NCI-H446 treated with DMSO at 0.1 percent for 48 hours (cell line): ENCODE results near the gene SUN1.
A peak's percentile ranks its signal among the peaks of the same experiment; 100 is the strongest.

ENCODE experiments used
- DNase-seq: peaks from one replicate; lab custom pipeline; 2025; lab: John Stamatoyannopoulos, UW

The SUN1 gene

DNA sequence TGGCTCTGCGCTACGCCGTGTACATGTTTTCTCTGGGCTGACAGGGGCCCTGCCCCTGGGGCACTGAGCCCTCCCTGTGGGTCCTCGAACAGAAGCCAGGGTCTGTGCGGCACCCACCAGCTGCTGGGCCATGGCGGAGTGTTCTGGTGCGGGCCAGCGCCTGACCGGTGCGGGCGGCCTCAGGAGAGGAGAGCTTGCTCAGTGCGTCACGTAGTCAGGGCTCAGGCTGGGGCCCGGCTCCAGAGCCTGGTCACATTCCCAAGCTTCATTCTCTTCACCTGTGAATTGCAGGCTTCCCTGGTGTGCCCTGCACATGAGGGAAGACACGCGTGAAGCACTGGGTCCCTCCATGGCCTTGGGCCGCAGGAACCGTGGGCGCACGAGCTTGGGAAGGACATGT is 59.5 kb downstream of the SUN1 start:
- DNase-seq, result no peak

DNA sequence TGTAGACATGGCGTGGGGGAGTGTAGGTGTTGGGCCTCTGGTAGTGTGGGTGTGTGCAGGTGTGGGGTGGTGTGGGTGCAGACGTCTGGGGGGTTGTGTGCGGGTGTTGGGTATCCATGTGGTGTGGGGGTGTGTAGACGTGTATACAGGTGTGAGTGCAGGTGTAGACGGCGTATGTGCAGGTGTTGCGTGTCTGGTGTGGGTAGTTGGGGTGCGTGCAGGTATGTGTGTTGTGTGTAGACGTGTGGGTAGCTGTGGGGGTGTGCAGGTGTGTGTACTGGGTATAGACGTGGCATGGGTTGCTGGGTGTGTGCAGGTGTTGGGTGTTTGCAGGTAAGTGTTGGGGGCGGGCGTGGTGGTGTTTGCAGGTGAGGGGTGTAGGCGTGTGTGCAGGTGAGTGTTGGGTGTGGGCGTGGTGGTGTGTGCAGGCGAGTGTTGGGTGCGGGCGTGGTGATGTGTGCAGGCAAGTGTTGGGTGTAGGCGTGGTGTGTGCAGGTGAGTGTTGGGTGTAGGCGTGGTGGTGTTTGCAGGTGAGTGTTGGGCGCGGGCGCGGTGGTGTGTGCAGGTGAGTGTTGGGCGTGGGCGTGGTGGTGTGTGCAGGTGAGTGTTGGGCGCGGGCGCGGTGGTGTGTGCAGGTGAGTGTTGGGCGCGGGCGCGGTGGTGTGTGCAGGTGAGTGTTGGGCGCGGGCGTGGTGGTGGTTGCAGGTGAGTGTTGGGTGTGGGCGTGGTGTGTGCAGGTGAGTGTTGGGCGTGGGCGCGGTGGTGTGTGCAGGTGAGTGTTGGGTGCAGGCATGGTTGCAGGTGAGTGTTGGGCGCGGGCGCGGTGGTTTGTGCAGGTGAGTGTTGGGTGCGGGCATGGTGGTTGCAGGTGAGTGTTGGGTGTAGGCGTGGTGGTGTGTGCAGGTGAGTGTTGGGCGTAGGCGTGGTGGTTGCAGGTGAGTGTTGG is 60.6 kb downstream of the SUN1 start:
- DNase-seq, result no peak

DNA sequence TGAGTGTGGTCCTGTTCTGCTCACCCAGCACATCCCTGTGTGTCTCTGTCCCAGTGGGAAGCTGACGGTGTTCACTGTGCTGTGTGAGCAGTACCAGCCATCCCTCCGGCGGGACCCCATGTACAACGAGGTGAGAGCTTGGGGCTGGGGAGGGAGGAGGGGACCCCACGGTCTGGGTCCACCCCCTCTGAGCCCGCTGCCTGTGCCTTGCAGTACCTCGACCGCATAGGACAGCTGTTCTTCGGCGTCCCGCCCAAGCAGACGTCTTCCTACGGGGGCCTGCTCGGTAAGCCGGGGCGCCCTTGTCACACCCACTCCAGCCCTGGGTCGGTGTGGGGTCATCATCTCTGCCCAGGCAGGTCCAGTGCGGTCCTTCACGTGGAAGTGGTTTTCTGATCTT is 61.4 kb downstream of the SUN1 start:
- no peak for DNase-seq

DNA sequence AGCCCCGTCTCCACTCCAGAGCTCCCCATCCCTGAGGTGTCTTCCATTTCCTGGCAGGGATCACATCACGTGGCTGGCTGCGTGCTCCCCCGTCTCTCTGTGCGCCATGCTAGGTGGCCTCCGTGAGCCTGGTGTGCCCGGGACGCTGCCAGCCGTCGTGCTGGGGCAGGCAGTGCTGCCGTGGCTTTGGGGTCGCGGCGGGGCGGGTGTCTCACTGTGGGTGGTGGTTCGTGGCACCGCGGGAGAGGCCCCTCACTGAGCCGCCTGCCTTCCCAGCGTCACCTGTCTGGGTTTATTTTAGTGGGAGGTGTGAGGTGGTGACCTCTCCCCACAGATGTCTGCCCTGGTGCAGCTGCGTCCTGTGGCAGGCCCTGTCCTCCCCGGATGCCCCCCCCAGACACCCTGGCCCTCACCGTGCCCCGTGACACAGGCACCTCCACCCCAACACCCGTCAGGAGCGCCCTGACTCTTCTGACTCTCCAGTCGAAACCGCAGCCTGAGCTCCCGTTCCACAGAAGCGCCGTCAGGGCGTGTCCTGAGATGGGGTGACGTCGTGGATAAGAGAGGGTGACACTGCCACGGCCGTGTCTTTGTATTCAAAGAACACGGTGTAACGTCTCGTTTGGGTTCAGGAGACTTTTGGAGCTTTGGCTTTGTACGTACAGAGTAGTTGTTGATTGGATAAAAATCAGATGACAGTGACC is 62.0 kb downstream of the SUN1 start:
- no peak for DNase-seq

DNA sequence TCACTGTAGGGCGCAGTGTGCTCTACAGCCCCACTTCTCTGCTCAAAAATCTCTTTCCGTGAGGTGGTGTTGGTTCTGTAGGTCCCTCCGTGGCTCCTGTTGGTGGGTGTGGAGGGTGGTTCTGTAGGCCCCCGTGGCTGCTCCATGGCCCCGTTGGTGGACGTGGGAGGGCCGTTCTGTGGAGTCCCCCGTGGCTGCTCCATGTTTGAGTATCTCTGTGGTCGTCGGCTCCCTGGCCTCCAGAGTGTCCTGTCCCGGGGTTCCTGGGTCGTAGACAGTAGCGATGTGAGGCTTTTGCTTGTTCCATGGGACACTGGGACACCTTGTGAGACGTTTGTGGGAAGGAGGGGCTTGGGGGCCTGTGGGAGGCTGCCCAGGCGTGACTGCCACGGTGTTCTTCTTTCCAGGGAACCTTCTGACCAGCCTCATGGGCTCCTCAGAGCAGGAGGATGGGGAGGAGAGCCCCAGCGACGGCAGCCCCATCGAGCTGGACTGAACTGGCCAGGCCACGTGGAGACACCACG is 62.7 kb downstream of the SUN1 start:
- no peak for DNase-seq

DNA sequence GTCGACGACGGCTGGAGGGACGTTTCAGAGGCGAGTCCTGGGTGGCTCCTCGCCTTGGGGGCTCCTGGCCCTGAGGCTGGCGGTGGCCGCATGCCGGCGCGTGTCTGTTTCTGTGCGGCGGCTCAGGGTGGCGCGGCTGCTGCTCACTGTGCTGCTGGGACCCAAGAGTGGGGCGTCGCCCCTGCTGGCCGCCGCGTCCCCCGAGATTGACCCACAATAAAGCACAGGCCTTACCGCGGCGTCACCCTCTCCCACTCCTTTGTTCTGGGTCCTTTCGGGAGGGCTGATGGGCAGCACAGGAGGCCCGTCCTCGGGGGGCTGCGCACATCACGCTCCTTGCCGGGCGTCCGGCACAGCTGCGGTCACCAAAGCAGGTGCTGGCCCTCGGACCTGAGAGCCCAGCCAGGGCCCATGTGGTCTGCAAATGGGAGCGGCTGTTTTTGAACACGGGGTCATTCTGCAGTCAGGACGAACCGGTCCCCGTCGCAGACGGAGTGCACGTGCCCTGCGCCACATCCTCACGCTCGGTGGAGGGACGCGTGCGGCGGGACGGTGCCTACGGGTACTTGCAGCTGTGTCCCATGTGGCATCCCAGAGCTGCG is 63.3 kb downstream of the SUN1 start:
- no peak for DNase-seq

DNA sequence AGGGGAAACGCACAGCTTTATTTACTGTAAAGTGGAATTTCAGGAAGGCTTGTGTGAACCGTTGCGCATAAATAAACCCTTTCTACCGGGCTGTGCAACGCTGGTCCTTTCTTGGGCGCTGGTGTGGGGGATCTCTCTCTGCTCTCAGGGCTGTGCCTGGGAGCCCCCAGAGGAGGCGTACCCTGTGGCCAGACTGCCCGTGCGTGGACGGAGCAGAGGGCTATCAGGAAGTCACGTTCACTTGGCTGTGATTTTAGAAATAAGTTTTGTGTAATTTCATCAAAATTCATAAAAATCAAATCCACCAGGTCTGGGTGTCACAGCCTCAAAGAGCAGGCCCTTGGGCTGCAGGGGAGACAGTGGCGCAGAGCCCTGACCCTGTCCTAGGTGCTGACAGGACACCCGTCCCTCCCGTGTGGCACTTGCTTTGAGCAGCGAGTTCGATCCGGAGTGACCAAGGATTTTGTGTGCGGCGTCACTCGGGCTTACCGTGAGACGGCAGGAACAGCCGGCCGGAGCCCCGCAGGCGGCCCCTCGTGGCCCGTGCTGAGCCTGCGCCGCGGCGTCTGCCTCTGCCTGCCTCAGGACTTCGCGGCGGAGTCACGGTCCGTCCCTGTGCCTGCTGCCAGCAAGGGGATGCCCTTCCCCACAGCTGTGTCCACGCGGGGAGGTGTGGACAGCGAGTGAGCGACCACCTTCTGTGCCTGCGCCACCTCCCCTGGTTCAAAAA is 64.2 kb downstream of the SUN1 start:
- DNase-seq, result no peak

DNA sequence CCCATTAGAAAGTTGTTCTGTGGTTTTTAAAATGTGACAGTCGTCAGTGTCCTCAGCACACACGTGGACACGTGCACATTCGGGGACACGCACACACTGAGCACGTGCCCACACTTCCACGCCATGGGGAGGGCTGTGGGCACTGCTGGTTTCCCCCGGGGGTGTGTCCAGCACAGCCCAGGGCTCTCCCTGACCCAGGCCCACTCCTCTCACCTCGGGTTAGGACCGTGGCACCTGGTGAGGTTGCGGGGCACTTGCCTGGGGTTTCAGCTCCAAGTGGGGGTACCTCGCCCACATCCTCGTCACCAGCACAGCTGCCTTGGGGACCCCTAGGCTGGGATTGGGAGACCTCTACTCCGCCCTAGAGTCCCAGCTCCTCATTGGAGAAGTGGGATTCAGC is 64.8 kb downstream of the SUN1 start:
- DNase-seq, result no peak

DNA sequence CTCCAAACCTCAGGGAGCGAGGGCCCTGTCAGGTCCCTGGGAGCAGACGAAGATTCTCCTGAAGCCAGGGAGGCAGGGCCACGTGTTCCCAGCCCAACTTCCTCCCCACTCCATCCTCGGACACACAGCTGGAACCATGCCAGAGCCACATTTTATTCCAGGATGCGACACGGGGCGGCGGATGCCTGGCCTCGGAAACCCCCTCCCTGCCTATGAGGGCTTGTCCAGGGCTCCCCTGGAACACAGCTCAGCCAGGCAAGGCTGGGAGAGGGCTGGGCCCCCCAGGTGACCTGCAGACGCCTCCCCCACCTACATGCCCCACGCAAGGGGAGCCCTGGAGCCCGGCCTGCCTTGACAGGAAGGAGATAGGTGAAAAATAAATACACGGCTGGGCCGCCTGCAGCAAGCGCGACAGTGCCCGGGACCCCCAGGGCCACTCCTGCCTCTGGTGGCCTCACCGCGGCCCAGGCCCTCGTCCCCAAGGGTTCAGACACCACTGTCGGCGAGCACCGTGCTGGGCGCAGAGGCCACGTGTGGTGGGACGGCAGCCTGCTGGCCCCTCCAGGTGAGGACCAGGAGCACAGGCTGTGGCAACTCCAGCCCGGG is 65.6 kb downstream of the SUN1 start:
- DNase-seq, result no peak

DNA sequence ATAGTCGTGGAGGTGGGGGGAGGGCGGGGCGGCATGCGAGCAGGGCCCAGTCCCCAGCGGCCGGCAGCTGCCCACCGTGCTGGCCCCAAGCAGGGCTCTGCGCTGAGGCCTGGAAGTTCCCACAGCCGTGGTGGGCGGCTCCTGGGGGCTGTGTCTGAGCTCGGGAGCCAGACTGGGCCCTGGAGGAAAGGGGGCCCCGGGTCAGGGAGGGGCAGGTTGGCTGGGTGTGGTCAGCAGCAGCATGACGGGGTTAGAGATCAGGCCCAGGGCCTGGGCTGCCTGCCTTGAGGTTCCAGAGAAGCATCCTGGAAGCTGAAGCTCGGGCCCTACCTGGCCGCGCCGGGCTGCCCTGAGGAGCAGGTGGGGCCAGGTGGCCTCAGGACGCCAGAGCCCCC is 66.2 kb downstream of the SUN1 start:
- DNase-seq, result no peak

DNA sequence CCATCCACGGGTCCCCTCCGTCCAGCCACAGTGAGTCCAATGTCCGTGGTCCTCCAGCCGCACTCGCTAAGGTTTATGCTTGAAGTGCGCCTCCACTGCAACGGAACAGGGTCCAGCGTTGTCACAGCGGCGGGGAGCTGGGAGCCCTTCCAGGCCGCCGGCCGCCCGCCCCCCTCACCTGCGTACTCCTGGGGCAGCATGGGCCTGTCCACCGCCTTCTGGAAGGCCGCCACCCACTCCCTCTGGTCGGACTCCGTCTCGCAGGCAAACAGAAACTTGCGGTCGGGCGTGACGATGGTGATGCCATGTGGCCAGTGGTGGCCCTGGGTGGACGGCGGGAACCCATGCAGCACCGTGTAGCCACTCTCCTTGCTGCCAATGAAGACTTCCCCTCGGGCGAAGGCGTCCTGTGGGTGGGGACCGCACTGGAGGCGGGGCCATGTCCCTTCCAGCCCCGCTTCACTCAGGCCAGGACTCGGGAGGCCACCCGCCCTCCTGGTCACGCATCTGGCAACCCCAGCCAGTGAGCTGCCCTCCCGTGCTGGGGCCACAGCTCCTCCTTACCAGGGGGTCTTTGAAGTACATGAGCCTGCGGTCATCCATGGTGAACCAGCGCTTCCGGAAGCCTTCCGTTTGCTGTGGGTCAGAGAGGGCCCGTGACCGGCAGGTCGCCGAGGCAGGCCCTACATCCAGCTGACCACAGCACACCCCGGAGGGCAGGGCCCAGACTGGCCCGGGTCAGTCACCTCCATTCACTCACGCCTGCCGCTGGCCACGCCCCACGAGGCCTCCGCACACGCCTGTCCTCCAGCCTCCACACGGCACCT is 66.8 kb downstream of the SUN1 start:
- DNase-seq, result no peak

DNA sequence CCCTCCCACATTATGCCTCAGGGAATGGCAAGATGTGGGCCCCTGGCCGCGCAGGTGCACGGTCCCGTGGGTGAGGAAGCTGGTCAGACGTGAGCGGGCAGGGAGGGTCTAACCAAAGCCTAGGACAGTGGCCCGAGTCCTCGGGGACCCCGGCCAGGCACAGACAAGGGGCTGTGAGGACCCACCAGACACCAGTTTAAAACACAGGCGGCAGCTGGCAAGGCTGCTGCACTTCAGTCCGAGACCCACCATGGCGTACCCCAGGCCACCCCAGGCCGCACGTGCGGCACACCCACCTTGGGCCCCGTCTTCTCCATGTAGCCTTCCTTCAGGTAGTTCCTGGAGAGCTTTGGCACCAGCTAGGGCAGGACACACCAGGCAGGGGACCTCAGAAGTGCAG is 67.5 kb downstream of the SUN1 start:
- DNase-seq, result no peak

DNA sequence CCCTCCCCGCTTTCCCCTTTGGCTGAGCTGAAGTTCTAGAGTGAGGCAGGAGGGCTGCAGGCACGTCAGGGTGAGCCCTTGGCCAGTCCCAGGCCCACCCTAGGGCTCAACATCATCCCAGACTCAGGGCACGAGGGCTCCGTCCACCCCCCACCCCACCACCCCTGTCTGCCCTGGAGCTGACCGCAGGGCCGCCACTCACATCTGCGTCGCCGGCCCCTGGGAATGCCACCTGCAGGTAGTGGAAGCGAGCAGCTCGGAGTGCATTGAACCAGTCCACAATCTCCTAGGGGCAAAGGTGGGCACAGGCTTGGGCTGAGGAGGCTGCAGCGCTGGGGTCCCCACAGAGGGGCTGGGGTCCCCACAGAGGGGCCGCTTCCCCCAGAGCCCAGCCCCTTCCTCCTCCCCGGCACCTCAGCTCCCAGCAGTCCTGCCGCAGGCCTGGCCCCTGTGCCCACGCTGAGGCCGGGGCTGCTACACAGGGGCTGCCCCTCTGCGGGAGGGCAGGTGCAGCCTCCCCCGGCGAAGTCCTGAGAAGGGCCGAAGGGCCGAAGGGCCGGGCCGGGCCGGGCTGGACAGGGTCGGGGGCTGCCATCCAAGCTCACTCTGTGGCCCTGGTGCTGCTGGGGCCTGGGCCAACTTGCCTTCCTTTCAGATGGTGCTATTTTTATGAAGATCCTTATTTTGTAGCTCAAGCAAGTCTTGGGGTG is 68.2 kb downstream of the SUN1 start:
- no peak for DNase-seq

DNA sequence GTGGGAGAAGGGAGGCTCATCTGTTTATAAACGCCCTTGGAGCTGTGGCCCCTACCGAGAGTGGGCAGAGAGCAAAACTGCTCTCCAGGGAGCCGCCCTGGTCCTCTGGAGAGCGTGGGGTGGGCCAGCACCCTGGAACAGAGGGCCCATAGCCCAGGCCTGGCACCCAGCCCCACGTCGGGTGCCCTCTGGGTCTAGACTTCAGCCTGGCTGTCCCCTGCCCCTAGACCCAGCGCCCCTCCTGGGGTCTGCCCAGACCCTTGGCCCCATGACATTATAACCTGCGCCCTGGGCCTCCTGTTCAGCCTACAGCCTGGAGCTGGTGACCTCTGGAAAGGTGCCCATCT is 68.7 kb downstream of the SUN1 start:
- DNase-seq, result no peak

DNA sequence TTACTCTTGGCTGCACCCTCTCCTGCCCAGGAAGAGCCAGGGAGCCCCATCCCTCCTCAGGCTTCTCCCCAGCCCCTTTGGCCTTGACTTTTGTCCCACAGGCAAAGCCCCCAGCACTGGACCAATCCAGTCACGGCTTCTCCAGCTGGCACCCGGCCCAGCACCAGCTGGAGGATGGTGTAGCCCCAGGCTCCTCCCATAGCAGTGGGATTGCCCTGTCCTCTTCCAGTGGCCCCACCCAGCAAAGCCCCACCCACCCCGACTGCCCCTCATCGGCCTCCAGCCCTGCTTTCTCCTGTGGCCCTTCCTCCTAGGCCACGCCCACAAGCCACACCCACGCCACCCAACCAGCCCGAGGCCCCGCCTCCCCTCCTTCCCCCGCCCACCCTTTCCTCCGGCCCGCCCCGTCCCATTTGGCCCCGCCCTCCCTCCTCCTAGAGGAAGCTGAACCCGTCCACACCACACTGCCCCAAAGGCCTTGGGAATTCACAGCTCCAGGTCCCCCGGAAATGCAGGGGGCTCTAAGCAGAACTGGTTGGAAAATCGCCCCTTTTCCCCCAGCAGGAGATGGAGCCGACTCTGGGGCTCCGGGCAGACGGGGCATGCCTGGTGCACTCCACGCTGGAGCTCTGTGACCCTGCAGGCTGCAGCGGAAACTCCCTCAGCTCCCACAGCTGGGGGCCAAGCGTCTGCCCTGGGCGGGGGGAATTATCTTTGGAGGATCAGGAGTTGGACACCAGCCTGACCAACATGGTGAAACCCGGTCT is 69.3 kb downstream of the SUN1 start:
- DNase-seq, result peak; percentile 55

DNA sequence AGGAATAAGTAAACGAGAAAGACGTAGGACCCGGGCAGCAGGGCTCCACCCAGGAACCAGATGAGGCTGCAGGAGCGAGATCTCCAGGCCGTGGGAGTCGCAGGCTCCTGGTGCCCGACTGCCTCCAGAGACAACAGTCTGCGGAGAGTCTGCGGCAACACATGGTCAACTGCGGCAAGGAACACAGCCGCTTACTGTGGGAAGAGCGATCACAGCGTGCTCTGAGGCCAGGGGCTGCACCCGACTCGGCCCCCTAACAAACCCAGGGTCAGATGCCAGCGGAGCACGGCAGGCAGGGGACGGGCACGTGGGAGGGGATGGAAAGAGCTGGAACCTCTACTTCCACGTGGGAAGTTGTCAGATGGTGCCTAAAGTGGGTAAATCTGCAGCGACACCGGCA is 70.7 kb downstream of the SUN1 start:
- DNase-seq, result no peak

DNA sequence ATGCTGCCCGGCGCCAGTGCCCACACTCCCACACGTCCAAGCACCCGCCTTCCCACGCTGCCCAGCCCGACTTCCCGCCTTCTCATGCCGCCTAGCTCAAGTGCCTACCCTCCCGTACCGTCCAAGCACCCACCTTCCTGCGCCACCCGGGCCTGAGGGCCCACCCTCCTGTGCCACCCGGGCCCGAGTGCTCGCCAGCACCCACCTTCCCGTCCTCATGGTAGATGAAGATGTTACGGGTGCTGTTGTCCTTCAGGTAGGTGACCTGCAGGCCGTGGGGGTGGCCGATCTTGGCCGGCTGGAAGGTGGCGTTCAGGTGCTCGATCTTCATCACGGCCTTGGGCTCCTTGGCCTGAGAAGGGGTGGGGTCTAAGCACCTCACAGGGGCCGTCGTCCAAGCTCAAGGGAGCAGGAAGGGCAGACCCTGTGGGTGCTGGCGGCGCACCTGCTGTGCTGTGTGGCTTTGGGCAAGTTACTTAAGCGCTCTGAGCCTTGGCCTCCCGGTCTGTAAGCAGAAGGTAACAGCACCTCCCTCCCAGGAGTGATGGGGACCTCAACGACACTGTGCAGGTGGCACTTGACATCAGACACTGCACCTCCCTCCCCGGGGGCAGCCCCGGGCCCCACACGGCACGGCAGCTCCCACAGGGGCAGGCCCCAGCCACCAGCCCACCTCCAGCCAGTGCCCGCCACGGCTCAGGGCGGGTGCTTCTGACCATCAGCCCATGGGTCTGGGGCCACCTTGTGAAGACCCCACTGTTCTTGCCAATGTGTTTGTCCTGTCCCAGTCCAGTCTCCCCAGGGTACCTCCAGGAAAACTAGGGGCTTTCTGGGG is 71.9 kb downstream of the SUN1 start:
- no peak for DNase-seq

DNA sequence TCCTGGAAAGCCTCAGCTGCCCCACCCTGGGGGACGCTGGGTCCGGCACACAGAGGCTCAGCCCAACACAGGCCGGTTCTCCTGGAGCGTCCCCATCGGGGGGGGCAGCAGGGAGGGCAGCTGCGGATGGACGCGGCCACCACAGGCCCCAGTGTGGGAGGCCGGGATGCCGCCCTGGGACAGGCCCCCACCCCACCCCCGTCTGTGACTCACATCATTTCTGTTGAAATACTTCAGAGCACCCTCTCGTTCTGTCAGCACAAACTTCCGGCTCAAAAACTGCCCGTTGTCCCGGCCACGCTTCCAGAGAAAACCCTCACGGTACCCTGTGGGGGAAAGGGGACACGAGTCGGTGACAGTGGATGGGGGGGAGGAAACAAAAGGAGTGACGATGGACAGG is 72.6 kb downstream of the SUN1 start:
- no peak for DNase-seq

DNA sequence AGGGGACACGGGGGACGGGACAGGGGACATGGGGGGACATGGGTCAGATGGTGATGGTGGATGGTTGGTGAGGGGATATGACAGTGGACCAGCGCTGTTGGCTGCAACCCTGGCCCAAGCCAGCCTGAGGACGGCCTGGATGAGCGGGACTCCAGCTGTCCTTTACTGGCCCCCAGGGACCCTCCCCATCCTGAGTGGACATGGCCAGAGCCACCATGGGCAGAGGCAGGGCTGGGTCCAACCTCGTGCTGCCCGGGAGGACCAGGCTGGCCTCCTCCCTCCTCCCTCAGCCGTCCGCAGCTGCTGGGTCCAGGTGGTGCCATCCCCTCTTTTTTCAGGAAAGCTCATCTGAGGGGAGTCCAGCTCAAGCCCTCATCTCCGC is 74.5 kb downstream of the SUN1 start:
- no peak for DNase-seq
